ENCODE data around the gene TEX2.

GRCh38 chr17:64131606-64132270, 131.3 kb downstream of the TEX2 start:
- TF ChIP-seq CTCF (IDR thresholded peaks at IDR 0.05; ENCODE audit: poor library complexity) (no peak), EZH2 (IDR thresholded peaks at IDR 0.05; ENCODE audit: borderline replicate concordance) (no peak), EZH2phosphoT487 (IDR thresholded peaks at IDR 0.05; ENCODE audit: low read depth, severe bottlenecking, unreplicated experiment) (no peak)
